Measurements from ENCODE around the gene ZBTB40.

- no peak for TF ChIP-seq POLR2AphosphoS5 (IDR thresholded peaks at IDR 0.05; ENCODE audit: borderline replicate concordance, low read depth, low read length)
- TF ChIP-seq EZH2 (IDR thresholded peaks at IDR 0.05), result no peak
- TF ChIP-seq FOXP2 (optimal IDR thresholded peaks at IDR 0.05; ENCODE audit: control extremely low read depth, extremely low read length, insufficient read depth), result no peak
Observed at GRCh38 chr1:22440582-22440981, 11.1 kb upstream of the ZBTB40 start.

All from SK-N-MC (cell line).